IMR-90 (cell line): ENCODE data around the gene MAK. TPM values are rescaled to one million over a fixed set of nuclear protein-coding genes. Genes with fewer than 3 reads are reported as not detected.

ENCODE experiments used
- ATAC-seq: fragments of 200-7000 bp; cut with Tn5 transposase; 2 replicates; pipeline ENCODE4 v1.9.1; 2020; ENCODE audit warnings: low read depth, mild to moderate bottlenecking, moderate library complexity
- BruUV-seq: library from RNA; stranded (reverse); fragments of 400-500 nt; replicated peaks from 2 replicates; lab custom pipeline; 2021; lab: Mats Ljungman, UMichigan
- CTCF ChIA-PET: fragments of 300-600 bp; formaldehyde crosslinking; extraction: SDS; loops from one replicate; lab custom pipeline; 2021; ENCODE audit warnings: antibody characterized with exemption; lab: Yijun Ruan, JAX
- POLR2A ChIA-PET: fragments of 300-600 bp; sonication (Branson Sonifier 250); formaldehyde crosslinking; loops from one replicate; lab custom pipeline; 2022; ENCODE audit warnings: antibody characterized with exemption; ENCODE audit not compliant: unreplicated experiment; lab: Charles Lee
- DNase-seq: peaks from one replicate; pipeline ENCODE4 v3.0.0; 2013
- H2AFZ ChIP-seq: replicated peaks from 2 replicates; pipeline ENCODE3; 2013; ENCODE audit warnings: low read length, mild to moderate bottlenecking; ENCODE audit not compliant: poor library complexity
- H2AK5ac ChIP-seq: 2 replicates; pipeline ENCODE4 v1.6.1; 2013; ENCODE audit warnings: low read depth, low read length, inconsistent platforms
- H2AK9ac ChIP-seq: replicated peaks from 2 replicates; pipeline ENCODE3; 2013; ENCODE audit warnings: mild to moderate bottlenecking, low read depth, low read length, moderate library complexity; ENCODE audit not compliant: poor library complexity
- H2BK120ac ChIP-seq: 2 replicates; pipeline ENCODE4 v1.6.1; 2013; ENCODE audit warnings: low read depth, low read length, inconsistent platforms
- H2BK15ac ChIP-seq: 3 replicates; pipeline ENCODE4 v1.6.1; 2013; ENCODE audit warnings: low read depth, low read length, inconsistent platforms
- H2BK20ac ChIP-seq: 2 replicates; pipeline ENCODE4 v1.6.1; 2013; ENCODE audit warnings: low read depth, mild to moderate bottlenecking, inconsistent platforms, low read length, moderate library complexity
- H2BK5ac ChIP-seq: 2 replicates; pipeline ENCODE4 v1.6.1; 2013; ENCODE audit warnings: mild to moderate bottlenecking, low read depth, low read length, inconsistent platforms; ENCODE audit not compliant: poor library complexity, severe bottlenecking
- H3K14ac ChIP-seq: replicated peaks from 2 replicates; pipeline ENCODE4 v1.6.1; 2013; ENCODE audit warnings: low read depth, low read length, inconsistent platforms
- H3K18ac ChIP-seq: 2 replicates; pipeline ENCODE4 v1.6.1; 2013; ENCODE audit warnings: low read depth, low read length, control low read depth
- H3K23ac ChIP-seq: 2 replicates; pipeline ENCODE4 v1.6.1; 2013; ENCODE audit warnings: low read depth, low read length, inconsistent platforms
- H3K27ac ChIP-seq: 2 replicates; pipeline ENCODE4 v1.5.1; 2013; ENCODE audit warnings: mild to moderate bottlenecking, control low read depth, low read length; ENCODE audit not compliant: insufficient read depth
- H3K27me3 ChIP-seq: 2 replicates; pipeline ENCODE4 v1.6.1; 2013; ENCODE audit warnings: low read length; ENCODE audit not compliant: control insufficient read depth, insufficient read depth
- H3K36me3 ChIP-seq: 2 replicates; pipeline ENCODE4 v1.6.1; 2013; ENCODE audit warnings: low read length, mixed read lengths; ENCODE audit not compliant: control insufficient read depth, insufficient read depth
- H3K4ac ChIP-seq: 2 replicates; pipeline ENCODE4 v1.6.1; 2013; ENCODE audit warnings: low read depth, low read length, inconsistent platforms
- H3K4me1 ChIP-seq: 2 replicates; pipeline ENCODE4 v1.6.1; 2013; ENCODE audit warnings: low read length, mixed read lengths; ENCODE audit not compliant: control insufficient read depth, insufficient read depth
- H3K4me2 ChIP-seq: 2 replicates; pipeline ENCODE4 v1.6.1; 2013; ENCODE audit warnings: low read depth, mild to moderate bottlenecking, control low read depth, low read length, moderate library complexity
- H3K4me3 ChIP-seq: 2 replicates; pipeline ENCODE4 v1.5.1; 2013; ENCODE audit warnings: low read depth, mild to moderate bottlenecking, control low read depth, low read length, moderate library complexity; ENCODE audit not compliant: insufficient read depth
- H3K56ac ChIP-seq: 2 replicates; pipeline ENCODE4 v1.6.1; 2013; ENCODE audit warnings: low read length, inconsistent platforms; ENCODE audit not compliant: insufficient read depth; ENCODE audit errors: extremely low read depth
- H3K79me1 ChIP-seq, 2 experiments: 2 replicates each; pipeline ENCODE4 v1.6.1; 2013; ENCODE audit warnings: low read length in 2 of 2, inconsistent platforms in 1 of 2, low read depth in 1 of 2
- H3K9ac ChIP-seq: 2 replicates; pipeline ENCODE4 v1.6.1; 2013; ENCODE audit warnings: low read depth, low read length, control low read depth
- H3K9me1 ChIP-seq: 2 replicates; pipeline ENCODE4 v1.6.1; 2013; ENCODE audit warnings: low read length, inconsistent platforms; ENCODE audit not compliant: insufficient read depth
- H3K9me3 ChIP-seq: 2 replicates; pipeline ENCODE4 v1.6.1; 2013; ENCODE audit warnings: low read length; ENCODE audit not compliant: control insufficient read depth, insufficient read depth
- H4K20me1 ChIP-seq: 2 replicates; pipeline ENCODE4 v1.6.1; 2013; ENCODE audit warnings: low read length, inconsistent platforms; ENCODE audit not compliant: insufficient read depth
- H4K5ac ChIP-seq: 2 replicates; pipeline ENCODE4 v1.6.1; 2013; ENCODE audit warnings: mild to moderate bottlenecking, low read depth, low read length, control low read depth
- H4K8ac ChIP-seq, 2 experiments: 2 replicates each; pipeline ENCODE4 v1.6.1; 2013; ENCODE audit warnings: low read depth in 2 of 2, low read length in 2 of 2, control low read depth in 1 of 2, inconsistent platforms in 1 of 2
- H4K91ac ChIP-seq: 2 replicates; pipeline ENCODE4 v1.6.1; 2013; ENCODE audit warnings: low read depth, low read length, inconsistent platforms; ENCODE audit not compliant: insufficient read depth
- FOS ChIP-seq: fragments of 150-350 bp; IDR thresholded peaks from 2 replicates; pipeline ENCODE4 v1.6.1; 2016; ENCODE audit warnings: low read depth, low read length
- POLR2A ChIP-seq: IDR thresholded peaks from 2 replicates; pipeline ENCODE4 v1.6.1; 2012; ENCODE audit warnings: mild to moderate bottlenecking, low read depth, low read length
- WGBS, 2 experiments: methylation state at CpG; one replicate each; pipeline versions ENCODE4 v1.1.5 to v1.1.7; 2013; ENCODE audit warnings: missing lambda C conversion rate in 2 of 2; ENCODE audit not compliant: insufficient read length in 1 of 2; ENCODE audit errors: extremely low coverage in 2 of 2; 5-methylcytosine and 5-hydroxymethylcytosine counted together
- dilution Hi-C: fragments of 300-500 bp; cut with HindIII; formaldehyde crosslinking; loops from one replicate; pipeline ENCODE4 v1.14.3; 2018; ENCODE audit warnings: low sequenced_read_pairs; ENCODE audit not compliant: unreplicated experiment
- in situ Hi-C: fragments of 300-500 bp; cut with MboI; formaldehyde crosslinking; loops from 3 replicates; pipeline ENCODE4 v1.14.3; 2019; ENCODE audit warnings: low sequenced_read_pairs, inconsistent platforms, mixed read lengths
- intact Hi-C: fragments of 100-400 bp; cut with micrococcal nuclease; formaldehyde crosslinking; loops from 2 replicates; pipeline ENCODE4 v1.10.0; 2022
- polyA plus RNA-seq, 3 experiments: library from polyadenylated mRNA; depleted of rRNA; stranded (reverse); fragments of >200 nt; gene quantifications; 2 replicates each; pipeline ENCODE4 v1.2.3, GENCODE V29; 2012; ENCODE audit warnings: low replicate concordance in 1 of 3
- total RNA-seq: library from RNA; depleted of rRNA; stranded (reverse); fragments of >200 nt; gene quantifications from 2 replicates; pipeline ENCODE4 v1.2.3, GENCODE V29; 2012

Gene MAK
- total and polyA plus RNA-seq, 2 of the 4 experiments (the other 2 are of a cell fraction): not detected

GRCh38 chr6:10837622-10837994 lies 731 bp downstream of the MAK start:
- no peak overlapping the region for H2AK9ac ChIP-seq
- ChIA-PET POLR2A (no interaction called here), CTCF (no interaction called here)
- H3K27me3 ChIP-seq: peaks cover 30% of the 10 kb centered on the region
- H4K91ac ChIP-seq: no peak overlapping the region
- H3K9ac ChIP-seq: no peak overlapping the region
- H4K20me1 ChIP-seq: no peaks in the 10 kb centered on the region
- 0% methylated on average over 3 of the region's 22 CpGs; no CpG with 5 or more reads in 1 of the 2 experiments for whole genome bisulfite sequencing, 2 experiments
- H3K4me3 ChIP-seq: peak overlapping the region; percentile 65
- no peak overlapping the region for H3K4ac ChIP-seq
- no peak overlapping the region for H2BK5ac ChIP-seq
- peak overlapping the region; percentile 93 for H2AFZ ChIP-seq
- peaks cover 3% of the 10 kb centered on the region; the same call in 1 of the 2 replicates for H3K4me1 ChIP-seq
- no peak overlapping the region for H3K27ac ChIP-seq
- H2AK5ac ChIP-seq: no peak overlapping the region
- ATAC-seq: no peak
- dilution Hi-C loops: no loop called here
- H4K5ac ChIP-seq: no peak overlapping the region
- no peak for TF ChIP-seq FOS
- TF ChIP-seq POLR2A: no peak
- intact Hi-C loops: loop anchor here (5.0 kb wide), 1 partner anchor 230 kb away; no protein-coding TSS in a partner anchor
- H2BK20ac ChIP-seq: no peak overlapping the region
- no peak overlapping the region for H2BK120ac ChIP-seq
- no peaks in the 10 kb centered on the region for H3K9me1 ChIP-seq
- H3K36me3 ChIP-seq: no peaks in the 10 kb centered on the region
- H3K14ac ChIP-seq: no peak overlapping the region
- H3K56ac ChIP-seq: no peak overlapping the region
- no peak overlapping the region for H3K18ac ChIP-seq
- peak overlapping the region; percentile 95 for H3K4me2 ChIP-seq
- H3K79me1 ChIP-seq: no peaks in the 10 kb centered on the region
- no peak overlapping the region for H2BK15ac ChIP-seq
- H3K23ac ChIP-seq: 0 out of 2 replicates have a peak overlapping the region, but pooled peaks have one; percentile 24
- DNase-seq: no peak
- H3K9me3 ChIP-seq: no peaks in the 10 kb centered on the region
- no peak overlapping the region for H4K8ac ChIP-seq
- BruUV-seq: no TSS peak
- in situ Hi-C loops: loop anchor here (25.0 kb wide), 1 partner anchor 675 kb away; no protein-coding TSS in a partner anchor
